Spleen (tissue), 11 donors: ENCODE measurements around the gene DNAH10. TPM values are rescaled to one million over a fixed set of nuclear protein-coding genes. Genes with fewer than 3 reads are reported as not detected.

Experiments used
- DNase-seq: peaks from one replicate; pipeline ENCODE4 v3.0.0-alpha.2; 2020
- H3K27ac ChIP-seq, 8 donors: fragments of 200-600 bp; sonication (generic) in 7 of 8; 1 replicate in 4 of 8; 2 replicates in 4 of 8; pipeline versions ENCODE4 v1.5.0 to v1.8.0; 2016 to 2021; ENCODE audit warnings: inconsistent platforms in 4 of 8, mild to moderate bottlenecking in 4 of 8, moderate library complexity in 1 of 8
- H3K27me3 ChIP-seq, 7 donors: fragments of 200-600 bp; sonication (generic) in 6 of 7; replicated peaks in 1 of 7; 1 replicate in 4 of 7; 2 replicates in 3 of 7; pipeline versions ENCODE4 v1.5.0 to v1.8.0; 2016 to 2021; ENCODE audit warnings: inconsistent platforms in 3 of 7, mild to moderate bottlenecking in 1 of 7
- H3K36me3 ChIP-seq, 6 donors: fragments of 200-600 bp; sonication (generic) in 5 of 6; 1 replicate in 4 of 6; 2 replicates in 2 of 6; pipeline versions ENCODE4 v1.5.0 to v1.8.0; 2016 to 2021; ENCODE audit warnings: inconsistent platforms in 2 of 6
- H3K4me1 ChIP-seq, 6 donors: fragments of 200-600 bp; sonication (generic) in 5 of 6; 1 replicate in 3 of 6; 2 replicates in 3 of 6; pipeline versions ENCODE4 v1.5.0 to v1.8.0; 2016 to 2021; ENCODE audit warnings: inconsistent platforms in 3 of 6
- H3K4me3 ChIP-seq, 8 donors: fragments of 200-600 bp; sonication (generic) in 7 of 8; 1 replicate in 4 of 8; 2 replicates in 4 of 8; pipeline versions ENCODE4 v1.5.0 to v1.8.0; 2016 to 2021; ENCODE audit warnings: inconsistent platforms in 4 of 8, mild to moderate bottlenecking in 4 of 8, moderate library complexity in 2 of 8
- H3K9me3 ChIP-seq, 8 donors: fragments of 200-600 bp; sonication (generic) in 7 of 8; 1 replicate in 4 of 8; 2 replicates in 4 of 8; pipeline versions ENCODE4 v1.5.0 to v1.8.0; 2016 to 2021; ENCODE audit warnings: inconsistent platforms in 4 of 8
- POLR2A ChIP-seq, 3 donors: fragments of 450-650 bp; IDR thresholded peaks; one replicate each; pipeline ENCODE4 v1.5.1; 2017; ENCODE audit warnings: antibody characterized with exemption in 3 of 3, mild to moderate bottlenecking in 1 of 3
- POLR2AphosphoS5 ChIP-seq, 3 donors: sonication (generic); formaldehyde crosslinking; IDR thresholded peaks; one replicate each; pipeline ENCODE4 v1.5.1; 2017; ENCODE audit warnings: antibody characterized with exemption in 3 of 3
- WGBS, 5 donors: extraction: QIAGEN DNeasy Blood & Tissue Kit in 3 of 5; methylation state at CpG; one replicate each; pipeline versions ENCODE4 v1.1.5 to v1.1.7; 2013 to 2018; 5-methylcytosine and 5-hydroxymethylcytosine counted together
- intact Hi-C: fragments of 100-400 bp; cut with DNase I; formaldehyde crosslinking; loops from one replicate; pipeline ENCODE4 v1.15.0; 2023; ENCODE audit warnings: low total_unique reads
- polyA plus RNA-seq, 3 donors: library from polyadenylated mRNA; stranded (reverse); fragments of 200-250 nt; gene quantifications; one replicate each; pipeline ENCODE4 v1.2.1, GENCODE V29; 2013
- total RNA-seq, 7 donors: library from RNA; depleted of rRNA in 3 of 7; stranded (reverse); fragments of >200 nt in 3 of 7; fragmentation: NEBNext Ultra II Directional in 4 of 7; extraction: Animal tissue kit (Norgen Biotek cat#: 25700) in 4 of 7; gene quantifications; one replicate each; pipeline versions ENCODE4 v1.1.0 to v1.2.1, GENCODE V29; 2016 to 2021
- TF ChIP-seq, protein P1 (sequence below), 11 experiments: fragments of 200-600 bp in 7 of 11; fragments of 450-650 bp in 4 of 11; sonication (generic) in 4 of 11; IDR thresholded peaks in 8 of 11; conservative IDR thresholded peaks in 3 of 11; 1 replicate in 7 of 11; 2 replicates in 4 of 11; pipeline versions ENCODE4 v1.4.0 to v1.8.0; 2016 to 2021; ENCODE audit warnings: antibody characterized with exemption in 11 of 11, inconsistent platforms in 4 of 11, mild to moderate bottlenecking in 1 of 11
- donor health status: healthy with polysubstance abuse.
- donor health status: DM: no; HTN: no; CAD: no; lungs with moderate emphysema.
- donor health status: DM: no; HTN: no; CAD: no.
- donor health status: Bipolar disorder and iron deficiency.
- donor health status: healthy.
- donor health status: DM: no; HTN: no; CAD: no.
- donor health status: DM: yes; HTN: yes; CAD: no.

Gene DNAH10
- total and polyA plus RNA-seq, 10 donors: 0.23 to 2.2 (median 0.43) TPM; not detected in 1

DNA sequence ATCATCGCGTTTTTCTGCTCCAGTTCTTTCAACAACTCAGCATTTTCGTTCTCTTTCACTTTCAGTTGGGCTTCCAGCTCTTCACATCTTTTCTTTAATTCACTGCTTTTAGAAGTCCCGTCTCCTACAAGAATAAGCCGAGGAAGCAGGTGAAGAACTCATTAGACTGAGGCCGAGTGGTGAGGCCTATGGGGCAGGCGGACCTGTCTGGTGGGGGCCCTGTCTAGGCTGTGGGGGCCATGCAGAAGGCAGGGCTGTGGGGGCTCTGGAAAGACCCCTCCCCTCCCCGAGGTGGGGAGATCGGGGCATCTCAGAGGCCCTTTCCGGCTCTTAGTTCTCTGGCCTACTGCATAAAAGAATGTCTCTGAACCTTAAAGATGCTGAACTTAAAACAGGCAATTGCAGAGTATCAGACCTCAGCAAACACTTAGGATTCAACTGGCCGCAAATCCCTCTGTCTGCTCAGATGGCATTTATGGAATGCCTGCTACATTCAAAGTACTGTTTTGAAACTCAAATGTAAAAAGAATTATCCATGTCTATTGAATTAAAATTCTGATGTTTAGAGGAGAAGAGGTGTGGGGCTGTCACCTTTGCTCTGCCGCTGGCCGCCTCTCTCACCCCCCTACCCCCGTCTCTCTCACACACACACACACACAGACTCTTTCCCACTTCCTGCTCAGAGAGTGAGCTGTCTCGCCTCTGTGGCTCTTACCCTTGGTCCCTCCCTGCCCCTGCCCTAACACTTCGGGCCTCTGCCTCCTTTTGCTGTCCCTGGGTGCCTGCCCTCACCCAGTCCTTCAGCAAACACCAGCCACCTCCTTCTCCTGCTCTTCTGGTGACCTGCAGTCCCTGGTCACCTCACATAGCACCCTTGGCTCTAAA is 175.8 kb downstream of the DNAH10 start:
- DNase-seq: peak; percentile 80
- peak overlapping the region in 2 of 8 donors; percentile 10 to 41 for H3K4me3 ChIP-seq
- WGBS, 5 donors: 28 to 40% (median 37%) methylated on average over 13 to 16 of the region's 16 CpGs
- intact Hi-C loops: no loop called here
- H3K27me3 ChIP-seq: no peaks in the 10 kb centered on the region
- TF ChIP-seq POLR2AphosphoS5 (IDR thresholded peaks at IDR 0.05) (no peak), POLR2A (IDR thresholded peaks at IDR 0.05) (no peak)
- TF ChIP-seq, protein P1, sequence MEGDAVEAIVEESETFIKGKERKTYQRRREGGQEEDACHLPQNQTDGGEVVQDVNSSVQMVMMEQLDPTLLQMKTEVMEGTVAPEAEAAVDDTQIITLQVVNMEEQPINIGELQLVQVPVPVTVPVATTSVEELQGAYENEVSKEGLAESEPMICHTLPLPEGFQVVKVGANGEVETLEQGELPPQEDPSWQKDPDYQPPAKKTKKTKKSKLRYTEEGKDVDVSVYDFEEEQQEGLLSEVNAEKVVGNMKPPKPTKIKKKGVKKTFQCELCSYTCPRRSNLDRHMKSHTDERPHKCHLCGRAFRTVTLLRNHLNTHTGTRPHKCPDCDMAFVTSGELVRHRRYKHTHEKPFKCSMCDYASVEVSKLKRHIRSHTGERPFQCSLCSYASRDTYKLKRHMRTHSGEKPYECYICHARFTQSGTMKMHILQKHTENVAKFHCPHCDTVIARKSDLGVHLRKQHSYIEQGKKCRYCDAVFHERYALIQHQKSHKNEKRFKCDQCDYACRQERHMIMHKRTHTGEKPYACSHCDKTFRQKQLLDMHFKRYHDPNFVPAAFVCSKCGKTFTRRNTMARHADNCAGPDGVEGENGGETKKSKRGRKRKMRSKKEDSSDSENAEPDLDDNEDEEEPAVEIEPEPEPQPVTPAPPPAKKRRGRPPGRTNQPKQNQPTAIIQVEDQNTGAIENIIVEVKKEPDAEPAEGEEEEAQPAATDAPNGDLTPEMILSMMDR (IDR thresholded peaks at IDR 0.05 in 8 of 11, conservative IDR thresholded peaks at IDR 0.05 in 3 of 11): no peak
- peaks cover 0 to 75% (median 31%) of the 10 kb centered on the region in 6 donors for H3K36me3 ChIP-seq
- peak overlapping the region; percentile 10 to 81 (median 70) for H3K27ac ChIP-seq
- peaks cover 5 to 25% (median 16%) of the 10 kb centered on the region in 6 donors for H3K4me1 ChIP-seq
- peaks cover 0 to 16% (median 10%) of the 10 kb centered on the region in 8 donors for H3K9me3 ChIP-seq

DNA sequence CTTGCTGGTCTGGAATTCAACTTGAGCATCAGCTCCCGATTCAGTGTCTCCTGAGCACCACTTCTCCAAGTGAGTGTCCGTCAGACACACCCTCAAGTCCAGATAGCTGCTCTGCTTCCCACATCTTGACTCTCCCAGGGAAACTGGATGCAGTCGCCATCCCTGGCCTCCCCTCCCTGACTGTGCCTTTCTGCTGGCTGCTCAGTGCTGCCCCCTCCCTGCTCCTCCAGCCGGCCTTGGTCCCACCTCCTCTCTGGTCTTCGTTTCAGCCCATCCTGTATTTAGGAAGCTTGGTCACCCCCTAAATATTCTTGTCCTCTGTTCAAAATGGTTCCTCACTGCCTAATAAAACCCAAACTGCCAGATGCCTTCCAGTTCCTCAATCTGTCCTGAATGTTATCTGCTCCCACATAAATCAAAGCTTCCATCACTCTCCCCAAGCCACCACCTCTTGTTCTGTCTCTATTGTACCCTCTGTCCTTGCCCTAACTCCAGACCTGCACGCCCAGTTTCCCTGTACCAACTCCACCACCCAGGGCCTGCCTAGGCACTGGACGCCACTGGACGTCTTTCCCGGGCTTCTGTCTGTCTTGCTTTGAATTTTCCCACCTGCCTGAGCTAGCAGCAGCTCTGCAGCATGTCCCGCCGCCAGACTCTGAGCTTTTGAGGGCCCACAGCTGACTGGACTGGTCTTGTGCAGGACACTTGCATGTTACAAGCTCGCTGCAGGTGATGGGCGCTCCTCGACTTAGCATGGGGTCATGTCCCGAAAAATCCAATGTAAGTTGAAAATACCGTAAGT is 176.8 kb downstream of the DNAH10 start:
- peaks cover 0 to 84% (median 35%) of the 10 kb centered on the region in 6 donors for H3K36me3 ChIP-seq
- H3K9me3 ChIP-seq: peaks cover 0 to 16% (median 10%) of the 10 kb centered on the region in 8 donors
- WGBS, 5 donors: 85 to 91% (median 87%) methylated on average over 16 of the region's 16 CpGs
- no peak overlapping the region for H3K4me3 ChIP-seq
- no peaks in the 10 kb centered on the region for H3K27me3 ChIP-seq
- intact Hi-C loops: no loop called here
- peak; percentile 68 for DNase-seq
- peaks cover 5 to 25% (median 16%) of the 10 kb centered on the region in 6 donors for H3K4me1 ChIP-seq
- TF ChIP-seq POLR2A (IDR thresholded peaks at IDR 0.05): no peak
- TF ChIP-seq, protein P1 (IDR thresholded peaks at IDR 0.05 in 8 of 11, conservative IDR thresholded peaks at IDR 0.05 in 3 of 11): peak in 4 of 11 experiments; percentile 5 to 35 (median 23)
- TF ChIP-seq POLR2AphosphoS5 (IDR thresholded peaks at IDR 0.05): no peak
- peak overlapping the region in 7 of 8 donors; percentile 57 to 81 (median 70) for H3K27ac ChIP-seq

DNA sequence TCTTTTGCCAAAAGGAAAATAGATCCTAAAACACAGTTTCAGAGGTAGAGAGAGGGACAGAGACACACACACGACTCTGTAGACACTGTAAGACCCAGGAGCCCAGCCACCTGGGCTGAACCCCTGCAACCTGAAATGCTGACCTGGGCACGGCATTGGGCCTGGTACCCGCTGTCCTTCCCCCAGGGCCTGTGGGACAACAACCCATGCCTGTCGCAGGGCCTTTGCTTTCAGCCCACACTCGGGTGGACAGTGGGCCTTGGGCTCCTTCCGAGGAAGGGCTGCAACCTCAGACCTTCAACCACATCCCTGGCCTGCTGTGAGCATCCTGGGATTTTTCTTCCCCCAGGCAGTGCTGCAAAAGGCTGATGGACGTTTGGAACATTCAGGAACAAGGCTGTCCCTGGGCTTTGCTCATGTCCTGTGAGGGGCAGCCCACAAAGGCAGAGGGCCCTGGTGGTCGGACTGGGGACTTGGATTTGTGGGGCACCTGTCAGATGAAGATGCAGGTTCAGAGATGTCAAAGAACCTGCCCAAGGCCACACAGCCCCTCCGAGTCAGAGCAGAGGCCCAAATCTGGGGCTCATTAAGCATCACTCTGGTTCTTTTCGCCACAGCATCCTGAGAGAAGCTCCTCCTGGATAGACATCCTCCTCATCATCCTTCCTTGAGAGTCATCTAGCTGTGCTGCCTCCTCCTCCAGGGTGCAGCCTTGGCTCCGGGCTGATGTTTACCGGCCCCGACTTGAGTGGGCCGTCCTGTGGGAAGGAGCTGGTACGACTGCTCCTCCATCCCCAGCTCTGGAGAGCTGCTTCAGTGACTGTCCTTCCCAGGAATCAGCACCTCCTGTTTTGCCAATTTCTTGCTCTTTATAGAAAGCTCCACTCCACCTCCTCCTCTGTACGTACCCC is 177.9 kb downstream of the DNAH10 start:
- TF ChIP-seq POLR2A (IDR thresholded peaks at IDR 0.05) (no peak), POLR2AphosphoS5 (IDR thresholded peaks at IDR 0.05) (no peak)
- TF ChIP-seq, protein P1 (IDR thresholded peaks at IDR 0.05 in 8 of 11, conservative IDR thresholded peaks at IDR 0.05 in 3 of 11): no peak
- Histone ChIP-seq H3K9me3 (peaks cover 0 to 16% (median 10%) of the 10 kb centered on the region in 8 donors), H3K4me3 (no peak overlapping the region), H3K36me3 (peaks cover 0 to 84% (median 35%) of the 10 kb centered on the region in 6 donors), H3K27me3 (no peaks in the 10 kb centered on the region), H3K4me1 (peaks cover 5 to 25% (median 16%) of the 10 kb centered on the region in 6 donors), H3K27ac (no peak overlapping the region)
- DNase-seq: peak; percentile 68
- WGBS, 5 donors: 88 to 93% (median 93%) methylated on average over 13 to 16 of the region's 16 CpGs
- intact Hi-C loops: no loop called here
